HepG2 (cell line): ENCODE results near the gene NINL. TPM values are rescaled to one million over a fixed set of nuclear protein-coding genes. Genes with fewer than 3 reads are reported as not detected.

Experiments used
- CBX1 ChIP-seq: IDR thresholded peaks from one replicate; pipeline ENCODE4 v1.6.1; 2016; ENCODE audit warnings: antibody characterized with exemption, low read depth
- GPN1 ChIP-seq: sonication (generic); formaldehyde crosslinking; IDR thresholded peaks from 2 replicates; pipeline ENCODE4 v1.5.1; 2020; ENCODE audit warnings: missing genetic modification reagents, borderline replicate concordance
- GZF1 ChIP-seq: sonication (generic); formaldehyde crosslinking; IDR thresholded peaks from 2 replicates; pipeline ENCODE4 v1.5.1; 2020; ENCODE audit warnings: mild to moderate bottlenecking, missing genetic modification reagents
- HNRNPUL1 ChIP-seq: fragments of 200-400 bp; formaldehyde crosslinking; IDR thresholded peaks from 2 replicates; pipeline ENCODE4 v1.6.1; 2017; ENCODE audit warnings: low read depth, mild to moderate bottlenecking, low read length, moderate library complexity
- IRF1 ChIP-seq: sonication (generic); formaldehyde crosslinking; IDR thresholded peaks from 2 replicates; pipeline ENCODE4 v1.4.0; 2020; ENCODE audit warnings: low read depth, mild to moderate bottlenecking, missing genetic modification reagents
- ISL2 ChIP-seq: sonication (generic); formaldehyde crosslinking; IDR thresholded peaks from 2 replicates; pipeline ENCODE4 v1.5.0; 2020; ENCODE audit warnings: missing genetic modification reagents
- KLF9 ChIP-seq: IDR thresholded peaks from 2 replicates; pipeline ENCODE4 v1.6.1; 2016; ENCODE audit warnings: low read depth
- MED8 ChIP-seq: sonication (generic); formaldehyde crosslinking; IDR thresholded peaks from 2 replicates; pipeline ENCODE4 v1.8.1; 2023; ENCODE audit warnings: mild to moderate bottlenecking, missing genetic modification reagents; ENCODE audit not compliant: insufficient replicate concordance
- MXD4 ChIP-seq: IDR thresholded peaks from 2 replicates; pipeline ENCODE4 v1.6.1; 2016; ENCODE audit warnings: mild to moderate bottlenecking, missing biosample characterization, missing genetic modification reagents
- NONO ChIP-seq, 2 experiments: fragments of 450-650 bp in 1 of 2; sonication (generic) in 1 of 2; formaldehyde crosslinking in 1 of 2; IDR thresholded peaks in 1 of 2; conservative IDR thresholded peaks in 1 of 2; 2 replicates each; pipeline versions ENCODE4 v1.6.1 to v1.8.0; 2017 to 2022; ENCODE audit warnings: mild to moderate bottlenecking in 1 of 2, missing genetic modification reagents in 1 of 2, moderate library complexity in 1 of 2
- NR1H2 ChIP-seq: sonication (generic); formaldehyde crosslinking; IDR thresholded peaks from 2 replicates; pipeline ENCODE4 v1.8.1; 2022; ENCODE audit warnings: low read depth, missing genetic modification reagents, borderline replicate concordance
- PHB2 ChIP-seq: fragments of 450-650 bp; IDR thresholded peaks from 2 replicates; pipeline ENCODE4 v1.6.1; 2018; ENCODE audit not compliant: partially characterized antibody
- SKI ChIP-seq: fragments of 450-650 bp; IDR thresholded peaks from one replicate; pipeline ENCODE4 v1.6.1; 2018; ENCODE audit warnings: mild to moderate bottlenecking; ENCODE audit not compliant: partially characterized antibody
- SRSF9 ChIP-seq: fragments of 200-400 bp; formaldehyde crosslinking; IDR thresholded peaks from 2 replicates; pipeline ENCODE4 v1.6.1; 2018; ENCODE audit warnings: borderline replicate concordance, mild to moderate bottlenecking, low read depth, low read length; ENCODE audit not compliant: insufficient read depth, poor library complexity, severe bottlenecking
- SUZ12 ChIP-seq: fragments of 150-350 bp; IDR thresholded peaks from 2 replicates; pipeline ENCODE4 v1.6.1; 2014; ENCODE audit warnings: low read depth, low read length
- TAF15 ChIP-seq: fragments of 200-400 bp; formaldehyde crosslinking; IDR thresholded peaks from one replicate; pipeline ENCODE4 v1.6.1; 2018; ENCODE audit warnings: mild to moderate bottlenecking, low read depth, low read length; ENCODE audit not compliant: poor library complexity, severe bottlenecking
- ZBTB38 ChIP-seq: sonication (generic); formaldehyde crosslinking; IDR thresholded peaks from 2 replicates; pipeline ENCODE4 v1.5.1; 2020; ENCODE audit warnings: mild to moderate bottlenecking, missing genetic modification reagents
- ZBTB43 ChIP-seq: sonication (generic); formaldehyde crosslinking; conservative IDR thresholded peaks from 2 replicates; pipeline ENCODE4 v1.4.0; 2020; ENCODE audit warnings: missing genetic modification reagents
- ZMYM3 ChIP-seq: sonication (generic); formaldehyde crosslinking; IDR thresholded peaks from 2 replicates; pipeline ENCODE4 v1.5.1; 2020; ENCODE audit warnings: mild to moderate bottlenecking, missing genetic modification reagents
- ZNF205 ChIP-seq: IDR thresholded peaks from 2 replicates; pipeline ENCODE4 v1.6.1; 2018; ENCODE audit warnings: missing biosample characterization, missing genetic modification reagents
- ZNF256 ChIP-seq: sonication (generic); formaldehyde crosslinking; conservative IDR thresholded peaks from 2 replicates; pipeline ENCODE4 v1.4.0; 2020; ENCODE audit warnings: missing genetic modification reagents
- ZNF609 ChIP-seq: sonication (generic); formaldehyde crosslinking; IDR thresholded peaks from 2 replicates; pipeline ENCODE4 v1.4.0; 2020; ENCODE audit warnings: mild to moderate bottlenecking, missing genetic modification reagents, borderline replicate concordance
- ZNF746 ChIP-seq: sonication (generic); formaldehyde crosslinking; IDR thresholded peaks from 2 replicates; pipeline ENCODE4 v1.8.0; 2022; ENCODE audit warnings: mild to moderate bottlenecking, missing genetic modification reagents
- ZNF766 ChIP-seq: sonication (generic); formaldehyde crosslinking; IDR thresholded peaks from 2 replicates; pipeline ENCODE4 v1.5.0; 2020; ENCODE audit warnings: missing genetic modification reagents, borderline replicate concordance
- polyA plus RNA-seq, 8 experiments: library from polyadenylated mRNA; depleted of rRNA in 3 of 8; stranded (reverse) in 7 of 8; unstranded in 1 of 8; fragments of >200 nt; fragmentation: Illumina TruSeq in 4 of 8; extraction: Trizol in 4 of 8; gene quantifications; 2 replicates each; pipeline versions ENCODE4 v1.2.1 to v1.2.3, GENCODE V29; 2011 to 2016; ENCODE audit warnings: low read depth in 4 of 8, missing spikeins in 1 of 8, mixed read lengths in 1 of 8; ENCODE audit not compliant: insufficient read depth in 1 of 8
- total RNA-seq, 5 experiments: library from RNA; depleted of rRNA; stranded (reverse); fragments of >200 nt; fragmentation: Illumina TruSeq; extraction: Trizol; gene quantifications; 2 replicates each; pipeline ENCODE4 v1.2.3, GENCODE V29; 2016; ENCODE audit warnings: low read depth in 1 of 5

The NINL gene
- total and polyA plus RNA-seq, 2 of the 13 experiments (the other 11 are each of a cell fraction or from before 2014, with no cell fraction given) = 32.3 to 34.3 TPM

- TF ChIP-seq ZBTB43 (no peak), KLF9 (no peak), MXD4 (no peak), ZNF256 (CRISPR knock-in tag) (no peak), TAF15 (no peak), MED8 (CRISPR knock-in tag) (no peak), SRSF9 (no peak), GPN1 (CRISPR knock-in tag) (no peak), ZBTB38 (CRISPR knock-in tag) (0 out of 2 replicates have a peak, but pooled peaks have one; percentile 7), ISL2 (CRISPR knock-in tag) (no peak), GZF1 (CRISPR knock-in tag) (no peak), NR1H2 (CRISPR knock-in tag) (no peak), NONO (IDR thresholded peaks at IDR 0.05) (no peak), NONO (CRISPR knock-in tag; conservative IDR thresholded peaks at IDR 0.05) (0 out of 2 replicates have a peak, but pooled peaks have one; percentile 37), ZNF205 (CRISPR knock-in tag) (no peak), SKI (no peak), SUZ12 (no peak), ZNF609 (CRISPR knock-in tag) (no peak), PHB2 (no peak), ZNF766 (no peak), ZNF746 (no peak), IRF1 (CRISPR knock-in tag) (no peak), ZMYM3 (CRISPR knock-in tag) (0 out of 2 replicates have a peak, but pooled peaks have one; percentile 36), CBX1 (no peak), HNRNPUL1 (no peak)
These were observed 90.7 kb downstream of the NINL start (continued) for GRCh38 chr20:25494506-25495188.
